Measurements from ENCODE around the gene FOXF1.

DNA sequence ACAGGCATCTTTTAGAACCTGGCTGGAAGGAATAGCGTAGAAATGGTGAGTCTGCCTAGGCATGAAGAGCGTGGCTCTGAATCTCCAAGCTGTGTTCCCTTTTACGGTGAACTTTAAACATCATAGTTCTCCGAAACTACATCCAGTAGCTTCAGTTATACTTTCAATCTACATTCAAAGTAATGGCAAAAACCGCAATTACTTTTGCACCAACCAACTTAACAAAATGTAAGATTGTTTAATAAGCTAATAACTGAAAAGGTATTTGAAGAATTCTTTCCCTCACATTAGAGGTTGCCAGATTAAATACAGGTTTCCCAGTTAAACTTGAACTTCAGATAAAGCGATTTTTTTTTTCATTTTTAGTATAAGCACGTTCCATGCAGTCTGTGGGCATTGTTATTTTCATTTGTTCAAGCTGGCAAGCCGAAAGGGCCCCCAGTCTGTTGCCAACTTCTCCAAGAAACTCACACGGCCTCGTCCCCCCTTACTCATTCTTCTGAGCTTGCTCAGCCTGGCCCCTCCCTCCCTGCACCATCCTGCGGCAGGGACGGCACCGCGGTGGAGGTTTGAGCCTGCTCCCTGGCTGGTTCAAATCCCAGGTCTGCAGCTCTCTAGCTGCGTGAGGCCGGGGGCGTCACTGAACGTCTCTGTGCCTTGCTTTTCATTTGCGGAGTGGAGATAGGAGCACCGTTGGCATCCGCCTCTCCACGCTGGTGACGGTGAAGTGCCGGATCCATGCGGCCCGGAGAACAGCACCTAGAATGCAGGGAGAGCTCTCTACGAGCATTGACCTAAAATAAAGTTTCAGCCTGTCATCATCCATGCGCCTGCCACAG is 48.2 kb downstream of the FOXF1 start:
- TF ChIP-seq, protein P1, sequence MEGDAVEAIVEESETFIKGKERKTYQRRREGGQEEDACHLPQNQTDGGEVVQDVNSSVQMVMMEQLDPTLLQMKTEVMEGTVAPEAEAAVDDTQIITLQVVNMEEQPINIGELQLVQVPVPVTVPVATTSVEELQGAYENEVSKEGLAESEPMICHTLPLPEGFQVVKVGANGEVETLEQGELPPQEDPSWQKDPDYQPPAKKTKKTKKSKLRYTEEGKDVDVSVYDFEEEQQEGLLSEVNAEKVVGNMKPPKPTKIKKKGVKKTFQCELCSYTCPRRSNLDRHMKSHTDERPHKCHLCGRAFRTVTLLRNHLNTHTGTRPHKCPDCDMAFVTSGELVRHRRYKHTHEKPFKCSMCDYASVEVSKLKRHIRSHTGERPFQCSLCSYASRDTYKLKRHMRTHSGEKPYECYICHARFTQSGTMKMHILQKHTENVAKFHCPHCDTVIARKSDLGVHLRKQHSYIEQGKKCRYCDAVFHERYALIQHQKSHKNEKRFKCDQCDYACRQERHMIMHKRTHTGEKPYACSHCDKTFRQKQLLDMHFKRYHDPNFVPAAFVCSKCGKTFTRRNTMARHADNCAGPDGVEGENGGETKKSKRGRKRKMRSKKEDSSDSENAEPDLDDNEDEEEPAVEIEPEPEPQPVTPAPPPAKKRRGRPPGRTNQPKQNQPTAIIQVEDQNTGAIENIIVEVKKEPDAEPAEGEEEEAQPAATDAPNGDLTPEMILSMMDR (IDR thresholded peaks at IDR 0.05; ENCODE audit: low read depth, low read length), result no peak
- no peak for TF ChIP-seq EZH2phosphoT487 (IDR thresholded peaks at IDR 0.05; ENCODE audit: low read depth)

Data from OCI-LY3 (cell line).